ENCODE measurements around the gene DIAPH3. TPM values are rescaled to one million over a fixed set of nuclear protein-coding genes. Genes with fewer than 3 reads are reported as not detected.

The DIAPH3 gene
- total and polyA plus RNA-seq, 2 of the 8 experiments (the other 6 are each of a cell fraction or from before 2014, with no cell fraction given): 8.0 to 30.8 TPM

DNA sequence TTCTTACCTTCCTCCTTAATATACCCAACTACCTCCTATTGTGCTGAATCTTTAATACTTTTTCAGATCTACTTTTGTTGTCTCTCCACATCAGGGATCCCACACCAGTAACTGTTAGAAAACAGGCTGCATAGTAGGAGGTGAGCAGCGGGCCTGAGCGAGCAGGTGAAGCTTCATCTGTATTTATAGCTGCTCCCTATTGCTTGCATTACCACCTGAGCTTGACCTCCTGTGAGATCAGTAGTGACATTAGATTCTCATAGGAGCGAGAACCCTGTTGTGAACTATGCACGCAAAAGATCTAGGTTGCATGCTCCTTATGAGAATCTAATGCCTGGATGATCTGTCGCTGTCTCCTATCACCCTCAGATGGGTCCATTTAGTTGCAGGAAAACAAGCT, 279.8 kb downstream of the DIAPH3 start:
- Histone ChIP-seq H2BK5ac (ENCODE audit: low read depth, low read length) (no peak overlapping the region), H3K79me1 (ENCODE audit: low read depth, low read length) (no peaks in the 10 kb centered on the region), H4K8ac (ENCODE audit: extremely low read depth, insufficient read depth, low read length) (no peak overlapping the region), H3K18ac (ENCODE audit: extremely low read depth, low read length) (no peak overlapping the region), H3K23ac (ENCODE audit: insufficient read length) (no peak overlapping the region), H2BK15ac (ENCODE audit: low read length) (no peak overlapping the region), H3K9me3 (ENCODE audit: insufficient read depth in 2 of 2, low read depth in 1 of 2, low read length in 1 of 2) (no peaks in the 10 kb centered on the region), H3K79me2 (ENCODE audit: control insufficient read depth in 1 of 2, insufficient read depth in 2 of 2, low read length in 2 of 2) (no peaks in the 10 kb centered on the region), H3K9ac (replicated peaks in 1 of 4; ENCODE audit: extremely low read depth in 1 of 4, low read depth in 3 of 4, low read length in 3 of 4) (no peak overlapping the region), H3K27ac (ENCODE audit: low read depth, low read length) (no peak overlapping the region), H2BK12ac (ENCODE audit: low read depth, low read length) (no peak overlapping the region), H3K23me2 (ENCODE audit: low read depth, low read length) (no peaks in the 10 kb centered on the region), H3K4me2 (ENCODE audit: insufficient read depth in 1 of 2, low read depth in 2 of 2, low read length in 2 of 2) (no peak overlapping the region), H2AK5ac (ENCODE audit: low read depth, low read length) (no peak overlapping the region), H3K27me3 (replicated peaks in 1 of 4; ENCODE audit: control insufficient read depth in 3 of 4, extremely low read depth in 1 of 4, insufficient read depth in 3 of 4, low read length in 3 of 4) (no peaks in the 10 kb centered on the region), H2BK120ac (replicated peaks; ENCODE audit: low read depth, low read length) (no peak overlapping the region), H2AFZ (ENCODE audit: low read length) (no peak overlapping the region), H2BK20ac (ENCODE audit: low read length) (no peak overlapping the region), H3K36me3 (ENCODE audit: control insufficient read depth in 2 of 4, insufficient read depth in 4 of 4, low read length in 3 of 4) (no peaks in the 10 kb centered on the region; a peak in 1 of 8 replicates), H3K4me3 (ENCODE audit: extremely low read depth in 1 of 4, insufficient read depth in 2 of 4, low read depth in 3 of 4, low read length in 4 of 4) (no peak overlapping the region), H4K91ac (replicated peaks; ENCODE audit: insufficient read length, low read length) (no peak overlapping the region), H3K4ac (replicated peaks; ENCODE audit: insufficient read length, low read depth, low read length) (no peak overlapping the region), H4K5ac (ENCODE audit: insufficient read length, low read depth, low read length) (no peak overlapping the region), H3K4me1 (replicated peaks in 1 of 4; ENCODE audit: control insufficient read depth in 3 of 4, insufficient read depth in 4 of 4, low read length in 3 of 4) (no peaks in the 10 kb centered on the region), H4K20me1 (replicated peaks in 1 of 2; ENCODE audit: control insufficient read depth in 1 of 2, insufficient read depth in 2 of 2, low read length in 2 of 2) (peaks cover 0 to 1% of the 10 kb centered on the region in 2 experiments), H3K14ac (ENCODE audit: insufficient read length) (no peak overlapping the region), H3K56ac (replicated peaks; ENCODE audit: insufficient read length, low read depth, low read length) (no peak overlapping the region)
- 91% methylated on average over 5 of the region's 5 CpGs; no CpG with 5 or more reads in 1 of the 2 experiments for WGBS, 2 experiments (ENCODE audit: extremely low coverage in 1 of 2, insufficient coverage in 1 of 2, insufficient read length in 1 of 2, insufficient replicate concordance in 2 of 2, low coverage in 1 of 2, low lambda C conversion rate in 2 of 2, missing lambda C conversion rate in 1 of 2)
- POLR2A ChIA-PET (ENCODE audit: partially characterized antibody): interaction anchor here (0.6 kb wide), 1 partner anchor 150 kb away, joined by 4 read pairs; no protein-coding TSS in a partner anchor
- CTCF ChIA-PET (ENCODE audit: partially characterized antibody): interaction anchor here (1.9 kb wide), 1 partner anchor 23 kb away, joined by 5 read pairs; no protein-coding TSS in a partner anchor
- DNase-seq (ENCODE audit: low read depth in 1 of 2, low spot score in 2 of 2): no peak
- no peak for FAIRE-seq
- TF ChIP-seq TAF7 (optimal IDR thresholded peaks at IDR 0.05; ENCODE audit: borderline replicate concordance, low read depth, low read length) (no peak), BCL11A (IDR thresholded peaks at IDR 0.05; ENCODE audit: low read depth in 2 of 2, low read length in 2 of 2) (no peak), TBP (IDR thresholded peaks at IDR 0.05; ENCODE audit: low read depth, low read length) (no peak), BACH1 (IDR thresholded peaks at IDR 0.05; ENCODE audit: low read length) (no peak), BRCA1 (IDR thresholded peaks at IDR 0.05; ENCODE audit: low read depth, low read length) (no peak)

Measured in H1 (cell line).